GM18867 (cell line): Measurements from ENCODE around the gene DCANP1.
"Not testable (repeated sequence)": the region's sequence is repeated elsewhere in the genome, so short reads cannot be mapped to it uniquely, and the experiment has no call there.

Experiments used
- ATAC-seq: cut with Tn5 transposase; IDR thresholded peaks from one replicate; pipeline ENCODE4 v1.9.1; 2021; ENCODE audit warnings: mild to moderate bottlenecking, moderate library complexity; ENCODE audit not compliant: unreplicated experiment

Gene DCANP1, protein sequence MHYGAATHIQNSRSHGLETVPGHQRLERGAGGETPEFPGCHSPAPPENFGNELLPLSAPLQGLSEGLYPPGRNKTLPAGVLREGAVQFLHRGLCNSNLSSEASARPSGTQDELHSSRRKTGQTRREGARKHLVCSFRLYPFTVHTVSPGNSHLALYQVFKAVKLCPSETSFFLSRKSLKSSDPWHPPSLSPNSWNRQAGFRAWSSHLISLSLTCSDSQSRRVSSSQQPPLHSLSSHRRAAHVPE

DNA sequence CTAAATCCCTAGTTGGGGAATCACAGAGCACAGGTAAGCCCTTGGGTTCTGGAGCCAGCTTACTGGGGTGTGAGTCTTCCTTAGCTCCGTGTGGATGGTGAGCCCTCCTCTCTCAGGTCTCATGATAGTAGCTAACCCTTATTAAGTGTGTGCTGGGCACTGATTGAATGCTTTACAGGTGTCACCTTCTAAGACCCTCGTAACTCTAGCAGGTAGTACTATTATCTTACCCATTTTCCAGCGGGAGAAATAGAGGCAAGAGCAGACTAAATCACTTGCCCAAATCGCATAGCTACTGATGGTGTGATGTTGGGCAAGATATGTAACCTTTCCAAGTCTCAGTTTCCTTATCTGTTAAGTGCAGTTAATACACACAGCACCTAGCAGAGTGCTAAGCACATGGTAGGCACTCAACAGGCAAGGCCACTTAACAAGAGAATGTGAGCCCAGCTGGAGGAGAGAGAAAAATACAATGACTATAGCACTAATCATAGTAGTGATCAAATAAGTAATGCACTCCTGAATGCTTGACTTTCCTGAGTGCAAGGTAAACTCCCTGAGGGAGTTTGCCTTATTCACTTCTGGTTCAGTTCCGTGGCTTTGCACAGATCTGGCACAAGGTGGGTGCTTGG is at the start of gene DCANP1:
DCANP1 (minus strand) TSS at position 51 of the 632 bp plus-strand sequence. CDS start 240 bp downstream, outside the sequence.
- no peak for ATAC-seq

DNA sequence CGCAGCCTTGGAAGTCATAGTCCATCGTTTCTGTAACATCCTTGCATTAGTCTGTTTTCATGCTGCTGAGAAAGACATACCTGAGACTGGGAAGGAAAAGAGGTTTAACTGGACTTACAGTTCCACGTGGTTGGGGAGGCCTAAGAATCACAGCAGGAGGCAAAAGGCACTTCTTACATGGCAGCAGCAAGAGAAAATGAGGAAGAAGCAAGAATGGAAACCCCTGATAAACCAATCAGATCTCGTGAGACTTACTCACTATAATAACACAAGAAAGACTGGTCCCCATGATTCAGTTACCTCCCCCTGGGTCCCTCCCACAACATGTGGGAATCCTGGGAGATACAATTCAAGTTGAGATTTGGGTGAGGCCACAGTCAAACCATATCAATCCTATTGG is 48.4 kb upstream of the DCANP1 start:
- not testable (repeated sequence) for ATAC-seq

DNA sequence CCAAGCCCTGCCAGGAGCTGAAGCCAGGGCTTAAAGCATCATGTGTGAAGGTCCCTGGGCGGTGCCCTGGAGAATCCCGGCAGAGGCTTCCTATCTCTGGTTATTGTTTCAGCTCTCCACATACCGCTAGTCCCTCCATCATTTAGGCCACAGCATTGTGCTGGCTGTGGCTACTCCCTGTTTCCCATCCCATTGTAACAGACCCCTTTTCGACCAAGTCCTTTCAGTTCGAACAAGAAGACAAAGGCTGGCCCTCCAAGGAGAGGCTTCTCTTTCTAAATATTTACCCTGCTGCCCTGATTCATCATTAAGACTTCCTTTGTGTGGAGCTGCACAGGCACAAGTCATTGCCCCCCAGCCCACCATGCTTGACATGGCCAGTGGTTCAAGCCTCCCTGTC is 47.0 kb upstream of the DCANP1 start:
- no peak for ATAC-seq

DNA sequence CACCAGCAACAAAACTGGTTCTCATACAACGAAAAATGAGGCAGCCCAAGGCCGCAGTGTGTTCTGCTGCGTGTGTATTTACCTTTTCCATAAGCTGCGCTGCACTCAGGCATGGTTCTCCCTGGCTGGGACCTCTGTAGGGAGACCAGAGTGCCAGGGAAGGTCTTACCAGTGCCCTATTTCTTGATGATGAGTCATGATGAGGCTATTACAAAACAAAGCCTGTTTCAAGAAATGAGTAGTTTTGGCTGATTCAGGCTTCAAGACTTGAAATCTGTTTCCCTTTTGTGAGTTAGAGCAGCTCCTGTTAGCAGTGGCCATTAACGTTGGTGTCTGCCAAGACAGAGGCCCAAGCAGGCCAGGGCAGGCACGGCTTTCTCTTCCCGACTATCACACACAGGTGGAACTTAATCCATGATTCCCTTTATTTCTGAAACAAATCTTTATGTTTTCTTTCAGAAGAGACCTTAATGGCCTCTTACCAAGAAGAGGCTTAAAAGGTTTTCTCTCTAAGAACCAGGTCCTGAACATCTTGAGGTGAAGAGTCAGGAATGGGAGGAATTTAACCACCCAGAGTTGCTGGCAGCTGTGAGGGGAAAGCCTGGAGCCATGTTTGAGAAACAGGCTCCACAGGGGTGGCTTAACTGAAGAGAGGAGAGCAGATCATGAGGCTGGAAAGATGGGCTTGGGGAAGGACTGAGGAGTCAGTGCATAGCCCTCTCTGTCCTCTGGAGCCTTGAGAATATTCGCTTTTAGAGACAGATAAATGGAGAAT is 46.4 kb upstream of the DCANP1 start:
- no peak for ATAC-seq

DNA sequence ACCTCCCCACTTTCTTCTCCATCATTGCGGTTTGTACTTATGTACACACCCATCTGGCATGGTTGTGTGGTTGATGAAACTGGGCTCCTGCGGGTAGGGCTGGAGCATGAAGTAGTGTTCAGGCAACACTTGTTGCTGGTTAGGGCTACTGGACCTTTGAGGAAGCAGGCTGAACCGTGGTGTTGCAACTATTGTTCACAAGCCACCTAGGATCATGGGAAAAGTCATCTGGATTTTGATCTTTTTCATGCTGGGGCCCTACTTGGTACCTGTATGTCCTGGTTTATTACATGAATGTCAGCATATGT is 45.1 kb upstream of the DCANP1 start:
- ATAC-seq = no peak

DNA sequence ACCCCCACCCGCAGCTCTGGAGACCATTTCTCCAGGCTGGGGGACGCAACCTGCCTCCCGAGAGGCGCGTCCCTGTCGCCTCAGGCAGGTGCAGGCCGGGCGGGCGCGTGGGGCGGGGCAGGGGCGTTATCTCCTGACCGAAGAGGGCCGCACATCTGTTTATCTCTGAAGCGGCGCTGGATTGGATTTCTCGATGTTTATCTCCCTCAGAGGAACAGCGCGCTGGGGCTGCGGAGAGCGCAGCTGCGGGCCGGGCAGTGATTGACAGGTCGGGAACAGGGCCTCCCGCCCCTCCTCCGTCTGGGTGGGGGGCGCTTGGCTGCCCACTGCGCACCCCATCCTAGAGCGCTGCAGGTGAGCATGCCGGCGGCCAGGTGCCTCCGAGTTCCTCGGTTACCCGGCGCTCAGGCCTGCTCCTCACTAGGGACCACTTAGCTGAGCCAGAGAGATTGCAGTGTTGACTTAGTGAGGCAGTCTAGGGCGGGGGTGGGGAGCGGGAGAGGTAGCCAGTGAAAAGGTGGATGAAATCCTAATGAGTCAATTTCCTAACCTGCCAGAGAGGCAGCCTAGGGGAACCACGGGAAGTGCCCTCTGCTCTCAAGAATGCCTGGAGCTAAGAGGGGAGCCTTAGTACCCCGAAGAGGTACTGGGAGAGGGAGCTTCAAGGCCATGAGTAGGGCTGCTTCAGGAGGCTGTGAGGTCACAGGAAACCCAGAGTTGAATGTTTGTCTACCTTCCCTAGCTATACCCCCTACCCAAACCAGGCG is 44.6 kb upstream of the DCANP1 start:
- ATAC-seq = no peak

DNA sequence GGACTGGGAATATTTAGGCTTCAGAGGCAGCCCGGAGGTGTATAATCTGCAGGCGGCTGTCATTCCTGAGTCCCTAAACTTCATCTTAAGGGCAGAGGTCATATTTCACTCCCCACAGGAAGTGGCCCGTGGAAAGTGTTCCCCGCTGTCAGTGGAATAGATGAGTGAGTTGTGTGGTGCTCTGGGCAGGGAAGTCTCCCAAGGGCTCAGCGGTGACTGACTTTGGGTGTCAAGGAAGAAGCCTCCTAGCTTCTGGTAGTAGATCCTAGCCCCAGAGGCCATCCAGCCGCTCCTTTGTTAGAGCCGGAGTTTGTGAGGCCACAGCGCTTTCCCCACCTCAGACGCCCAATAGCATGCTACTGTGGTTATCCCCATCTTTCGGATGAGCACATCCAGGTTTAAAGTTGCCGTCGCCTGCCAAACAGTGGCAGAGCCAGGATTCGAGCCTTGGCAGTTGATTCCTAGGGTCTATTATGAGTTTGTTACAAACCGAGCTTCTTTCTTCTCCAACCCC is 43.9 kb upstream of the DCANP1 start:
- no peak for ATAC-seq

DNA sequence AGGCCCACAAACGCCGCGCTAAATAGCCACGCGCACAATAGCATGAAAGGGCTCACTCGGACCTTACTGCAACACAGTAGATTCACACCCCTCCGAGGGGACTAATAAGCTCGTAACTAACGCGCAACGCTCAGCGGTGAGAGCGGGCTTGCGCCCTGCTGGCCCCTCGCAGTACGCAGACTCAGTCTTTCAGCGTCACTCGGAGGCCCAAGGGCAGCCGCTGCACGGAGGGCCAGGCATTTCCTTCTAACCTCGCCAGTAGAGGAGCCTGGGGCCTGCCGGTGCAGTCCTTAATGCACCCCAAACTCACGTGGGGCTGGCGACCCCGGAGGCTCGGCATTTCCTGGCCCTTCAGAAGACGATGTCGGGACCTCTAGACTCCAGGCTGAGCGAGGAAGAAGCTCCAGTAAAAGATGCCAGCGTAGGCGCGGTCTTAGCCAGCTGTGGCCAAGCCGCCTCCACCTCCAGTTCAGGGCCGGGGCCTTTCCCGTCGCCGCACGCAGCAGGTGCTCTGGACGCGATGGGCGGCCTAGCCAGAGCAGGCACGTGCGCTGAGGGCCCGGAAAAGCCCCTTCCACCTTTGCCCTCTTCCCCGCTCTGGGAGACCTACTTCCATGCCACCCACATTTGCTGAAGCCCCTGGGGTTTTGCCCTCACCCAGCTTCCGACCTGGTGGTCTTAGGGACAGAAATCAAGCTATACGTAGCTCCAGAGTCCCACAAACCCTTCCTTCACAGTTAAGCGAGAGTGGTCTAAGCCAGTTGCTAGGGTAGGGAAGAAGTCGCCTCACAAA is 43.3 kb upstream of the DCANP1 start:
- no peak for ATAC-seq

DNA sequence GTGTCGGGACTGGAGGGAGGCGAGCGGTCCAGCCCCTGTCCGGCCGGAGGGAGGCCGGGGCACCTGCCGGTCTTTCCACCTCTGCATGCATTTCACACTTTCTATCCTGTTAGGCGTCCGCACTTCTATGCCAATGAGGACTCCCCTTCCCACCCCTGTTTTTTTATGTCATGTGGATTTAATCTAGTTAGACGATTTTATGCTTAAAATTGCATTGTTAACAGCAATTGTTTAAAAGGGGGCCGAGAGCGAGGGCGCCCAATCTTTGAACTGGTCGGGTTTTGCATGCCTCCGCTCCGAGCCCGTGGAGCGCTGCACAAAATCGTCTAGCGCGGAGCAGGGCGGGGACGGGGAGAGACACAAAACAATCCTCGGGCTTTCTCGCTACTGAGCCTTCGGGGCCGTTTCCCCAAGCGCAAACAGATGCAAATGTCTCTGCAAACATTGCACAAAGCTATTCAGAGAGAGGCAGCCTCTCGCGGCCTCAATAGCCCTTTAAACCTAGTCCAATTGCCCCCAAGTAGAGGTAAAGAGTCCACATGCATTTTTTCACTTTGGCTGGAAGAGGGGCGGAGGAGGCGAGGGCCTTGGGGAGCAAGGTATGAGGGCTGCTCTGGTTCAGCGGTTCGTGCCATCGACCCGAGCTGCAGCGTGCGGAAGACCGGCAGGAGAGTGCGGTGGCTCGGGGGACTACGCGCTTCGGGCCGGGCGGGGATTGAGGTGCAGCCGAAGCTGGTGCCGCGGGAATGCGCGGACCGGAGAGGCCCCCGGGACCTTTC is 42.5 kb upstream of the DCANP1 start:
- ATAC-seq = no peak

DNA sequence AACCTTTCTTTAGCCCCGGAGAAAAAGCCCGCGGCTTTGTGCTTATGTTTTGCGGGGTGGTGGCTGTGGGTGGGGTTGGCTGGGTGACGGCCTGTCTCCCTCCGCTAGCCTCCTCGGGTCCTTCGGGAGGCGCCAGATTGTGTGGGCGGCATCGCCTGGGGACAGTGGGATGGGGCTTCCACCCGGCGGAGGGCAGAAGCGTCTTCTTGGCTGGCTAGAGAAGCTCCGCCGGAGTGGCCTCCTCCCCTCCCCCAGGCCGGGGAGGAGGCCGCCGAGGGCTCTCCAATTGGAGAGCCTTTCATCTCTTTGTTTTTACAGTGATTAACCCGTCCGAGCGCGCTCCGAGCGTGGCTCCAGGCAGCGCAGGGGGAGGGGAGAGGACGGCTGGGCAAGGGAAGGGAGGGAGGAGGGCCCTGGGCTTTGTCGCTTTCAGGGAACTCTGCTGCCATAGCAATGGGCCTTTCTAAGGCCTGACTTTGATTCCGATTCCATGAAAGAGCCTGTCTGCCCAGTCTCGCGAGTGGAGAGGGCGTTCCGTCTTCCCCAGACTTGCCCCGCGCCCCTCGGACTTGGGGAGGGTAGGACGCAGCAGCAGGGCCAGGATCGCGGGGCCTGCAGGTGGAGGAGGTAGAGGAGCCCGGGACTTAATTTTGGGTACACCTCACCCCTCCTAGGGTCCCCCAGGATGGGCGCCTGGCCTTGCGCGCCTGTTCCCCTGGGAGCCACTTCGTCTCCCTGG is 41.7 kb upstream of the DCANP1 start:
- ATAC-seq = no peak

DNA sequence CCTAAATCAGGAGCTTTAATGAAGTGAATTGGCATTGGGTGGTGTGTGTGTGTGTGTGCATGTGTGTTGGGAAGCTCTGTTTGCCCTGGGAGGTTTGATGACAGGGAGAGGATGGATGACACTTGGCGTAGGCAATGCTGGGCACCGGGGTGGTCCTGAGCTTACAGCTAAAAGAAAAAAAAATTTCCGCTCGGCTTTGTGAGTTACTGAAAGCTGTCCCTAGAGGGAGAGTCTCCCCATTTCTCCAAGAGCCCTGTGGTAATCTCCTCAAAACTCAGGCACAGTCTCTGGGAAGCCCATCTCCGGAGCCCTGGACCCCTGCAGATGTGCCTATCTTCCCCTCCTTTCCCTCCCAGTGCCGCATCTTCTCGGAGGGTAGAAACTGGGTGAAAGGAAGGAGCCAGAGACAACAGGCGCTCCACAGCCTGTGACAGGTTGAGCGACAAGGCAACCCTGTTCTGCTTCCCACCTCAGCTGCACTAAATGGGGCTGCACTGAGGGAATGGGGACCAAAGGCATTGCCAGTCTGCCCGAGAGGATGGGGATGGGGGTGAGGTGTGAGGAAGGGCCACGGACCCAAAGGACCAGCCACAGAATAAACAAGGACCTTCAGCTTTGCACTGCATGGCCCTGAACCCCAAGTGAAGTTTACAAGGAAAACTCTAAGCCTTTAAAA is 40.8 kb upstream of the DCANP1 start:
- ATAC-seq = no peak

DNA sequence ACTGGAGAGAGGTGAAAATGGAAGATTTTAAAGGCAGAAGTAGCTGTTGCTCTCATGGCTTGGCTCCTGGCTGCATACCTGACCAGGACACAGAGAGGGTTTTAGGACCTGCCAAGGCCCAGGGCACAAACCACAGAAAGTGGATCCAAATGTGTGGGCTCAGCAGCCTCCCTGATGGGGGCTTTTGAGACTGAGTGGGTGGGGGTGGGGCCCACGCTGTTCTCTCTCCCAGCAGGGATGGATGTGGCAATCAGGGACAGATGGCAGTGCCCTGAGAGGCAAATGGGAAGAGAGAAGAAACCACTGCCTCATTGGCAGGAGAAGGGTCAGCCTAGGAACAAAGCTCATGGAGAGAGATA is 39.9 kb upstream of the DCANP1 start:
- ATAC-seq = no peak

DNA sequence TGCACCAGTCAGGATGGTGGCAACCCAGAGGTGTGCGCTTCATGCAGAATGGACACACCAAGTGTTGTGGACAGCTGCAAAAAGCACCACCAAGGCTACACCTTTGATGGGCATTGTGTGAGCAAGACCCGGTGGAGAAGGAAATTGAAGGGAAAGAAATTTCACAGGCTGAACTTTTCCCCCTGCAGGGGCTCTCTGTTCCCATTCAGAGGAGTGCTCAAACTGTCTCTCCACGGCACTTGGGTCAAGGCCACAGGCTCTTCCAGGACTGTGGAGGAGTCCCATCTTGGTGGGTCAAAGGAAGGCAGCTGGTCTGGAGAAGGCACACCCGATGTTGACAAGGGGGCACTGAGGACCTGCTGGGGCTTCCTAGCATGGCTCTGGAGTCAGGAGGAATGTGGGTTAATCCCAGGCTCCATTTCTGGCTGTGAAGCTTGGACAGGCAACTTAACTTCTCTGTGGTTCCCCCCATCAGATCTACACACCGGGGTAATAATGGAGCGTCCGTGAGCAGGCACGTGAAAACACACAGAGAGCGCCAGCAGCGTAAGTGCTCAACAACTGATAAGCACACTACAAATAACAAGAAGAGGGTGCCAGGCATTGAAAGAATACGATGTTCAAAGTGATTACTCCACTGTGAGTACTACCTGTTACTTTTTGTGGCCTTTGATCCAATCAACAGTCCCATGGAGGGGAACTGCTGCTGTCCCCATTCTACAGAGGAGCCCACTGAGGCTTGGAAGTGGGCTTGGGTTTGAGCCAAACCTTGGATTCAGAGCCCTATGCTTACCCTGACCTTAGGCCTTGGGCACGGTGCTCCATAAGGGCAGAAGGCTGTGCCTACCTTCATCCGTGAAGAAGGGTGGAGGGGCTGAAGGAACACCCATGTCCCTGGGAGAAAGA is 39.2 kb upstream of the DCANP1 start:
- no peak for ATAC-seq

DNA sequence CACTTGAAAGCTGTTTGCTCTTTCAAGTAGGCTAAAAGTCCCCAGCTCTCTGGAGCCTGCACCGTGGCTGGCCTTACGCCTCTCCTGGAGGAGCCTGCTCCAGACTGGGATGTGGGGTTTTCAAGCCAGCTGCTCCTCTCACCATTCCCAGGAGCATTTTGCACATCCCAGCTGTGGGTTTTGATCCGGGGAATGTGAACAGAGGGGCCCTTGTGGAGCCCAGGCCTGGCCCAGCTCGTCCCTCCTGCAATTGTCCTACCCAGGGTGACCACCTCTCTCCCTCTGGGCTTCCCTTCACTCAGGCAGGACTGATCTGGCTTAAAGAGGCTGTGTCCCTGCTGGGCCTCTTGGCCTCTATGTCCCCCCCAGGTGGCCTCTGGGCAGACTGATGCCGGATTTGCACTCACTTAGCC is 37.5 kb upstream of the DCANP1 start:
- ATAC-seq = no peak

DNA sequence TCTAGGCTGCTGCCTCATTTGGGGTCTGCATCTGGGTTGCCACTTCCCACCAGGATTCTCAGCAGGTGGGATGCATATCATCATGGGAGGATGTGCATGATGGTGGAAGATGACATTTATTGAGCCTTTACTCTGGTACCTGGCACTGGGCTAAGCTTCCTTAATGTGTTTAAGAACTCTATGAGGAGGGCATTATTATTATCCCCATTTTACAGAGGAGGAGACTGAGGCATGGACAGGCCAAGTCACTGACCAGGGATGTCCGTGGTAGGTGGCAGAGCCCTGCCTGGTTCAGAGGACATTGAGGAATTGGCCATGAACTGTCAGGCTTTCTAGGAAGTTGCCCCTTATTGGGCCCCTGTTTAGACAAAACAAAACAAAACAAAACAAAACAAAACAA is 36.1 kb upstream of the DCANP1 start:
- no peak for ATAC-seq

DNA sequence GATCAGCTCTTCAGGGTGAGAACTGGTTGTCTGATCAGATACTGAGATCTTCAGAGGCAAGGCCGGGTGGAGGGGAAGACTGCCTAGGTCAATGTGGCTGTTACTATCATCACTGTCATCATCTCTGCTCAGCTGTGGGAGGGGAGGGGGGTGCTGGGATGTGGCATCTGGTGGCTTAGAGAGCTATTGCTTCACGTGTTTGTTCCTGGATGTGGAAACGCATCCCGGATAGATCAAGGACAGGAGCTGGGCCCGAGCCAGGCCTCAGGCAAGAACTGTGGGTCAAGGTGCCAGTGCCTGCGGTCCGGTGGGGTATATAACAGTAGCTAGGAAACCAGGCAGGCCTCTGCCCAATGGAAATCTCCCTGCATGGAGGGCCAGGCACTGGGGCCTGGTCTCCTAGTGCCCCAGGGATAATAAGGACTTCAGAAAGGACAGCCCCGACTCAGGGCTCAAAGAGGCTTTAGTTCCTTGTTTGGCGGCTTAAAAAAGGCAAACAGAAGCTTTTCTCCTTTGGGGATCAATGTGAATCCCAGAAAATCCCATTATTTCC is 35.3 kb upstream of the DCANP1 start:
- no peak for ATAC-seq

DNA sequence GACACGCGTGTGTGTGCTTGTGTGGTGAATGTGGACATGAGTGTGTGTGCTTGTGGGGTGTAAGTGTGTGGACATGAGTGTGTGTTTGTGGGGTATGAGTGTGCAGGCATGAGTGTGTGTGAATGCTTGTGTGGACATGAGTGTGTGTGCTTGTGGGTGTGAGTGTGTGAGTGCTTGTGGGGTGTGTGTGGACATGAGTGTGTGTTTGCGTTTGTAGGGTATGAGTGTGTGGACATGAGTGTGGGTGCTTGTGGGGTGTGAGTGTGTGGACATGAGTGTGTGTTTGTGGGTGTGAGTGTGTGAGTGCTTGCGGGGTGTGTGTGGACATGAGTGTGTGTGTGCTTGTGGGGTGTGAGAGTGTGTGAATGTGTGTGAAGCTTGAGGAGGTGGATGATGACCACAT is 34.8 kb upstream of the DCANP1 start:
- ATAC-seq = no peak
